Retina (tissue), 1 donor: ENCODE data around the gene MAP3K9.

Experiments used
- DNase-seq: peaks from one replicate; pipeline ENCODE4 v3.0.0-alpha.2; 2016

The MAP3K9 gene

DNA sequence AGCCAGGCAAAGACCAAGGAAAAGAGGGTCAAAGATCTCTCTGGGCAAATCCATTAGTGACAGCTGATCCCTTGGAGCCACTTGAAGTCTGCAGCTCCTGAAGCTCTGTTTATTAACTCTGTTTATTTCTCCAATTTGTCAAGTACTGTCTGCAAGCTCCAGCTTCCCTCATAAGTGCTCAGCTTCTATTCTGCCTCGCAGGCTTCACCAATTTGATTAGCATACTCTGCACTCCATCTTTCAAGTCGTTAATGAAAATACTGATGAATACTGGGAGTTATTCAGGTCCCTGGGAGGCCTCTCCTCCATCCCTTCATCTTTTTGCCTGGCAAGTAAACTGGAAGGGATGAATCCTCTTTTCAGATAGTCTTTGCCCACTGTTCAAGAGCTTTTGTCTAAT lies 113.3 kb downstream of the MAP3K9 start:
- no peak for DNase-seq

DNA sequence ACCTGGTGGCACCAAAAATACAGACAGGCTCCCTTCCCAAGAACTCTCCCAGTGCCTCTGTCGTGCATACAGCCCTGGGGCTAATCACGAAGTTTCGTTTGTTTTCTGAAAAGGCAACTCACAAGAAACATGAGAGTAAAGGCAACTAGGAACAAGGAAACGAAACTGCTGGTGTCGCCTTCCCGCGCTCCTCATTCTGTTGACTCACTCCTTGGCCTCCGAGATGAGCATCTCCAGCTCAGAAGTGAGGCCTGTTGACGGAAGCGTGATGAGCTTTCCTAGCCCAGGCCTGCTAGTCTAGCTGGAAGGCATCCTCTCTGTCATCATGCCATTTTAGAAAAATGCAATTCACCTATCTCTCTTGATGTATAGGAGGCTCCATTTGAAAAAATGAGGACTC lies 117.1 kb downstream of the MAP3K9 start:
- no peak for DNase-seq

DNA sequence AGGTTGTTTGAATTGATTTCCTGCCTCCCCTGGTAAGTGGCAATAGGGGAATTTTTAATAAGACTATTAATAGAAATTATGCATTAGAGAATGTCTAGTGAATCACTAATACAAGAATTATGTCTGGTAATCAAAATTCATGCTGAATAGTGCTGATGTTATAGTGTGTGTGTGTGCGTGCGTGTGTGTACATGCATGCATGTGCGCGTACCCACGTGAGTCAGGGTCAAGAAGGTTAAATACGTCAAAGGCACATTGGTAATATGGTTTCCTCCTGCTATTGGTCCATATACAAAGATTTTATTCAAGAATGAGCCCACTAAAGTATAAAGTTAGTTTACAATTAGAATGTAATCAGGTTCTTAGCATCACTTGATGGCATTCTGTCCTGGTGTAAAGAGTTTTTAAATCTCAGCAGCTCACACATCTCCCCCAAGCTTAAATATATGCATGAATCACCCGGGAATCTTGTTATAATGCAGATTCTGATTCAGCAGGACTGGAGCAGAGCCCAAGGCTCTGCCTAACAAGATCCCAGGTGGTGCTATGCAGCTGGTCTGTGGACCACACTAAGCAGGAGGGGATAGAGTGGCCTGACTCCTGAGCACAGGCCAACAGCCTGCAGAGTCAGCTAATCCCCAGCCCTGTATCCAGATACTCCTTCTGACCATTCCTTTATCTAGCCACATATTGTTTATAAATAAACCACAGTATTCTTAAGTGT lies 123.7 kb downstream of the MAP3K9 start:
- DNase-seq: no peak

DNA sequence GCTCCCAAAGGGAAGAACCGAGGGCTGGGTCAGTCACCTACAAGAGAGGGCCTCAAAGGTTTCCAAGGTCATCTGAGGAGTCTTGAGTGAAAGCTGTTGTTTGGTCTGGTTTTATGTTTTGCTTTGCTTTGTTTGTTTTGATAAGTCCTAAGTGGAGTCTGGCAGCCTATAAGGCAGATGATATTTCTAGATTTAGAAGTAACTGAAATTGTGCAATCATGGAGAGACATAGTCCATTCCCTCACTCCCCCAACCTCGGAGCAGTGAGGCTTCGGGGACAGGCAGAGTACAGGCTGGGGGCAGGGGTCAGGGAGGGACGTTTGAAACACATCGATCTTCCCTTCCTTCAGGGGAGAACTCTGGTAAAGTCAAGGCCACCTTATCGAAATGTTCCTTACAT lies 125.3 kb downstream of the MAP3K9 start:
- DNase-seq: no peak

DNA sequence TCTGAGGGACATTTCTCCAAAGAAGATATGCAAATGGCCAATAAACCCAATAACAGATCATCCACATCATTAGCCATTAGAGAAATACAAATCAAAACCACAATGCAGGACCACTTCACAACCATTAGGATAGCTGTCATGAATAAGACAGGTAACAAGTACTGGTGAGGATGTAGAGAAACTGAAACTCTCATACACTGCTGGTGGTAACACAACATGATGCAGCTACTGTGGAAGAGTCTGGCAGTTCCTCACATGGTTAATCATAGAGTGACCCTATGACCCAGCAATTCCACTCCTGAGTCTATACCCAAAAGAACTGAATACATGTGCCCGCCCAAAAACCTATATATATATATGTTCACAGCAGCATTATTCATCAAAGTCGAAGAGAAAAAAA lies 128.6 kb downstream of the MAP3K9 start:
- DNase-seq: no peak

DNA sequence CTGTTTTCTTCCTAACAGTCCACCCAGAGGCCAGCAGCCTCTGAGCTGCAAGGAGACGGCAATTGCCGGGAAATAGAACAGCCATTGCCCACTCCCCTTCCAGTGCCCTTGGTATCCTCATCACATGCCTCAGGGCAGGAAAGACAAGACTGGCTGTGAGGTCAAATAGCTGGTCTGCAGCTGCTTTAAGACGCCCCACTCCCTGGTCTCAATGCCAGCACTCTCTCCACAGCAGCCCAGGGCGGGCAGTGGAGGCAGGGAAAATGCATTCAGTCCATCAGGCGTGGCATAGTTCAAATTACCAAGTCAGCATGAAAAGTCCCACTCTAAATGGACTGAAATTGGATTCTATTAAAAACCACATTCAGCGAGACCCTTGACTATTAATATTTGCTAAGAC lies 132.0 kb downstream of the MAP3K9 start:
- no peak for DNase-seq
